H1 (cell line): ENCODE measurements around the gene HOXD4. TPM values are rescaled to one million over a fixed set of nuclear protein-coding genes. Genes with fewer than 3 reads are reported as not detected.
A peak's percentile ranks its signal among the peaks of the same experiment; 100 is the strongest.

Experiments used
- CTCF ChIA-PET: fragments of 300-600 bp; sonication (Branson Sonifier 250); formaldehyde crosslinking; loops from one replicate; lab custom pipeline; 2021; ENCODE audit not compliant: partially characterized antibody; lab: Charles Lee
- POLR2A ChIA-PET: fragments of 300-600 bp; sonication (Branson Sonifier 250); formaldehyde crosslinking; loops from one replicate; lab custom pipeline; 2021; ENCODE audit warnings: inconsistent platforms; ENCODE audit not compliant: partially characterized antibody; lab: Charles Lee
- DNase-seq, 2 experiments: peaks; one replicate each; pipeline versions ENCODE4 v3.0.0 to v3.0.0-alpha.2; 2010 to 2022; ENCODE audit warnings: low spot score in 2 of 2, low read depth in 1 of 2, mixed read lengths in 1 of 2
- FAIRE-seq: peaks from 2 replicates; lab custom pipeline; 2011; peaks lifted over from hg19 to GRCh38; lab: Jason Lieb, UNC
- H2AFZ ChIP-seq: 2 replicates; pipeline ENCODE4 v1.8.1; 2012; ENCODE audit warnings: low read length, inconsistent platforms
- H2AK5ac ChIP-seq: 2 replicates; pipeline ENCODE4 v1.6.1; 2013; ENCODE audit warnings: low read depth, low read length
- H2BK120ac ChIP-seq: replicated peaks from 2 replicates; pipeline ENCODE3; 2013; ENCODE audit warnings: low read depth, low read length, inconsistent platforms
- H2BK12ac ChIP-seq: 2 replicates; pipeline ENCODE4 v1.6.1; 2013; ENCODE audit warnings: low read depth, low read length
- H2BK15ac ChIP-seq: 2 replicates; pipeline ENCODE4 v1.6.1; 2013; ENCODE audit warnings: low read length
- H2BK20ac ChIP-seq: 2 replicates; pipeline ENCODE4 v1.6.1; 2013; ENCODE audit warnings: low read length
- H2BK5ac ChIP-seq: 2 replicates; pipeline ENCODE4 v1.6.1; 2013; ENCODE audit warnings: low read depth, low read length
- H3K14ac ChIP-seq: 2 replicates; pipeline ENCODE4 v1.6.1; 2013; ENCODE audit warnings: inconsistent platforms; ENCODE audit not compliant: insufficient read length
- H3K18ac ChIP-seq: 2 replicates; pipeline ENCODE4 v1.6.1; 2013; ENCODE audit warnings: low read length; ENCODE audit errors: extremely low read depth
- H3K23ac ChIP-seq: 2 replicates; pipeline ENCODE4 v1.6.1; 2013; ENCODE audit warnings: inconsistent platforms; ENCODE audit not compliant: insufficient read length
- H3K23me2 ChIP-seq: 2 replicates; pipeline ENCODE4 v1.6.1; 2013; ENCODE audit warnings: low read depth, low read length
- H3K27ac ChIP-seq: 2 replicates; pipeline ENCODE4 v1.6.1; 2011; ENCODE audit warnings: low read depth, low read length, inconsistent platforms
- H3K27me3 ChIP-seq, 4 experiments: replicated peaks in 1 of 4; 1 replicate in 1 of 4; 2 replicates in 3 of 4; pipeline versions ENCODE4 v1.6.1 to v1.8.1; 2011 to 2013; ENCODE audit warnings: low read length in 3 of 4, mild to moderate bottlenecking in 3 of 4, inconsistent platforms in 2 of 4, mixed read lengths in 2 of 4, moderate library complexity in 1 of 4; ENCODE audit not compliant: control insufficient read depth in 3 of 4, insufficient read depth in 3 of 4; ENCODE audit errors: extremely low read depth in 1 of 4
- H3K36me3 ChIP-seq, 4 experiments: 2 replicates each; pipeline versions ENCODE4 v1.6.1 to v1.8.1; 2011 to 2013; ENCODE audit warnings: mild to moderate bottlenecking in 4 of 4, low read length in 3 of 4, moderate library complexity in 2 of 4, control low read depth in 1 of 4, inconsistent platforms in 1 of 4; ENCODE audit not compliant: insufficient read depth in 4 of 4, control insufficient read depth in 2 of 4
- H3K4ac ChIP-seq: replicated peaks from 2 replicates; pipeline ENCODE3; 2013; ENCODE audit warnings: low read length, low read depth, mixed read lengths, inconsistent platforms; ENCODE audit not compliant: insufficient read length
- H3K4me1 ChIP-seq, 4 experiments: replicated peaks in 1 of 4; 1 replicate in 1 of 4; 2 replicates in 3 of 4; pipeline versions ENCODE4 v1.6.1 to v1.8.1; 2011 to 2013; ENCODE audit warnings: low read length in 3 of 4, inconsistent platforms in 2 of 4, mixed read lengths in 1 of 4; ENCODE audit not compliant: insufficient read depth in 4 of 4, control insufficient read depth in 3 of 4
- H3K4me2 ChIP-seq, 2 experiments: 2 replicates each; pipeline versions ENCODE4 v1.6.1 to v1.8.1; 2011 to 2013; ENCODE audit warnings: low read depth in 2 of 2, low read length in 2 of 2, control low read depth in 1 of 2, inconsistent platforms in 1 of 2, mild to moderate bottlenecking in 1 of 2; ENCODE audit not compliant: insufficient read depth in 1 of 2
- H3K4me3 ChIP-seq, 4 experiments: fragments of 200-600, 300-600 bp in 1 of 4; sonication (generic), shearing (Covaris generic), sonication (Bioruptor Twin) in 1 of 4; 2 replicates each; pipeline versions ENCODE4 v1.5.1 to v1.8.1; 2011 to 2016; ENCODE audit warnings: low read length in 4 of 4, low read depth in 3 of 4, control low read depth in 2 of 4, inconsistent platforms in 2 of 4, mild to moderate bottlenecking in 2 of 4, mixed read lengths in 1 of 4, moderate library complexity in 1 of 4; ENCODE audit not compliant: insufficient read depth in 2 of 4; ENCODE audit errors: extremely low read depth in 1 of 4
- H3K56ac ChIP-seq: replicated peaks from 2 replicates; pipeline ENCODE3; 2013; ENCODE audit warnings: low read depth, mild to moderate bottlenecking, mixed read lengths, low read length, inconsistent platforms; ENCODE audit not compliant: insufficient read length
- H3K79me1 ChIP-seq: 2 replicates; pipeline ENCODE4 v1.6.1; 2013; ENCODE audit warnings: low read depth, low read length, control low read depth
- H3K79me2 ChIP-seq, 2 experiments: 2 replicates each; pipeline versions ENCODE4 v1.6.1 to v1.8.1; 2012 to 2013; ENCODE audit warnings: low read length in 2 of 2, mild to moderate bottlenecking in 2 of 2, inconsistent platforms in 1 of 2; ENCODE audit not compliant: insufficient read depth in 2 of 2, control insufficient read depth in 1 of 2
- H3K9ac ChIP-seq, 4 experiments: replicated peaks in 1 of 4; 1 replicate in 1 of 4; 2 replicates in 3 of 4; pipeline versions ENCODE4 v1.6.1 to v1.8.1; 2011 to 2013; ENCODE audit warnings: low read depth in 3 of 4, low read length in 3 of 4, control low read depth in 2 of 4, mild to moderate bottlenecking in 2 of 4, moderate library complexity in 2 of 4, inconsistent platforms in 1 of 4; ENCODE audit errors: extremely low read depth in 1 of 4
- H3K9me3 ChIP-seq, 2 experiments: 2 replicates each; pipeline versions ENCODE4 v1.6.1 to v1.8.1; 2012 to 2013; ENCODE audit warnings: mild to moderate bottlenecking in 2 of 2, moderate library complexity in 2 of 2, control low read depth in 1 of 2, inconsistent platforms in 1 of 2, low read depth in 1 of 2, low read length in 1 of 2, mixed read lengths in 1 of 2; ENCODE audit not compliant: insufficient read depth in 2 of 2
- H4K20me1 ChIP-seq, 2 experiments: replicated peaks in 1 of 2; 2 replicates each; pipeline versions ENCODE3 to v1.8.1; 2011 to 2013; ENCODE audit warnings: inconsistent platforms in 2 of 2, low read length in 2 of 2, mild to moderate bottlenecking in 1 of 2; ENCODE audit not compliant: insufficient read depth in 2 of 2, control insufficient read depth in 1 of 2
- H4K5ac ChIP-seq: 2 replicates; pipeline ENCODE4 v1.6.1; 2013; ENCODE audit warnings: low read length, low read depth, mixed read lengths, inconsistent platforms; ENCODE audit not compliant: insufficient read length
- H4K8ac ChIP-seq: 2 replicates; pipeline ENCODE4 v1.8.0; 2013; ENCODE audit warnings: mild to moderate bottlenecking, moderate library complexity, low read length, inconsistent platforms; ENCODE audit not compliant: insufficient read depth; ENCODE audit errors: extremely low read depth
- H4K91ac ChIP-seq: replicated peaks from 2 replicates; pipeline ENCODE3; 2013; ENCODE audit warnings: low read length, mixed read lengths, inconsistent platforms; ENCODE audit not compliant: insufficient read length
- PHF8 ChIP-seq: fragments of 200-600 bp; sonication (generic); conservative IDR thresholded peaks from 2 replicates; pipeline ENCODE4 v1.7.1; 2012; ENCODE audit warnings: low read depth, mild to moderate bottlenecking, inconsistent platforms, low read length, moderate library complexity
- YY1 ChIP-seq: IDR thresholded peaks from 2 replicates; pipeline ENCODE4 v1.6.1; 2011; ENCODE audit warnings: low read depth, mild to moderate bottlenecking, low read length
- WGBS, 2 experiments: shearing (Covaris generic) in 1 of 2; methylation state at CpG; one replicate each; pipeline versions ENCODE4 v1.1.6 to v1.1.7; 2013 to 2015; ENCODE audit warnings: low lambda C conversion rate in 2 of 2, mixed read lengths in 2 of 2, inconsistent platforms in 1 of 2, low coverage in 1 of 2, missing lambda C conversion rate in 1 of 2; ENCODE audit not compliant: insufficient replicate concordance in 2 of 2, insufficient coverage in 1 of 2, insufficient read length in 1 of 2; ENCODE audit errors: extremely low coverage in 1 of 2, missing lambda C conversion rate in 1 of 2; 5-methylcytosine and 5-hydroxymethylcytosine counted together
- polyA plus RNA-seq, 7 experiments: library from polyadenylated mRNA; depleted of rRNA in 3 of 7; stranded (reverse) in 5 of 7; unstranded in 2 of 7; fragments of >200 nt in 5 of 7; fragments of 200-250 nt in 2 of 7; gene quantifications; 1 replicate in 5 of 7; 2 replicates in 1 of 7; 4 replicates in 1 of 7; pipeline versions ENCODE4 v1.2.1 to v1.2.3, GENCODE V29; 2011 to 2013; ENCODE audit warnings: missing spikeins in 2 of 7, mixed read lengths in 2 of 7
- total RNA-seq: library from RNA; stranded (reverse); fragmentation: NEBNext Ultra II Directional; extraction: Animal tissue kit (Norgen Biotek cat#: 25700); gene quantifications from 2 replicates; pipeline ENCODE4 v1.2.1, GENCODE V29; 2021

The HOXD4 gene
- total and polyA plus RNA-seq, 2 of the 8 experiments (the other 6 are each of a cell fraction or from before 2014, with no cell fraction given): not detected

- DNase-seq (no peak), FAIRE-seq (no peak)
- Histone ChIP-seq H2BK12ac (no peak within 1 kb of the TSS), H3K79me1 (no peaks in the 10 kb centered on the region), H2BK120ac (no peak within 1 kb of the TSS), H2AK5ac (no peak within 1 kb of the TSS), H3K56ac (no peak within 1 kb of the TSS), H3K27me3 (peaks cover 98 to 100% (median 100%) of the 10 kb centered on the region in 4 experiments), H3K36me3 (peaks cover 0 to 10% (median 0%) of the 10 kb centered on the region in 4 experiments; a peak in 1 of 8 replicates), H3K9ac (no peak within 1 kb of the TSS), H4K8ac (no peak within 1 kb of the TSS), H4K20me1 (peaks cover 23 to 43% of the 10 kb centered on the region in 2 experiments), H3K4me1 (peaks cover 0 to 12% (median 7%) of the 10 kb centered on the region in 4 experiments; a peak in 5 of 7 replicates), H3K4ac (no peak within 1 kb of the TSS), H2BK20ac (no peak within 1 kb of the TSS), H2BK15ac (no peak within 1 kb of the TSS), H3K14ac (no peak within 1 kb of the TSS), H2BK5ac (no peak within 1 kb of the TSS), H3K4me3 (no peak within 1 kb of the TSS; a peak in 1 of 8 replicates), H3K23ac (no peak within 1 kb of the TSS), H3K23me2 (no peaks in the 10 kb centered on the region), H3K9me3 (no peaks in the 10 kb centered on the region), H3K4me2 (no peak within 1 kb of the TSS), H4K5ac (no peak within 1 kb of the TSS), H3K18ac (no peak within 1 kb of the TSS), H2AFZ (no peak within 1 kb of the TSS), H3K79me2 (no peaks in the 10 kb centered on the region), H3K27ac (no peak within 1 kb of the TSS), H4K91ac (no peak within 1 kb of the TSS)
- ChIA-PET POLR2A (interaction anchor here (1.4 kb wide), 1 partner anchor 27 kb away, joined by 3 read pairs; no protein-coding TSS in a partner anchor), CTCF (interaction anchor here (0.7 to 1.1 kb wide), 2 partner anchors 30 to 861 kb away, joined by 3 to 5 read pairs; no protein-coding TSS in a partner anchor)
- TF ChIP-seq YY1 (peak; percentile 54; the same call in 1 of the 2 replicates), PHF8 (no peak)
- WGBS, 2 experiments: 4% methylated on average over 33 of the region's 48 CpGs; no CpG with 5 or more reads in 1 of the 2 experiments
Observed at GRCh38 chr2:176156807-176157498, 5.6 kb downstream of the HOXD4 start, which contains the start of gene HOXD3. Gene HOXD3, plus strand, starts transcription at chr2:176157307. Its CDS starts 11,808 bp downstream, at chr2:176169115.
